RWPE1 (cell line): ENCODE measurements around the gene PRODH2.

Source experiments
- CTCF ChIA-PET: fragments of 350-600 bp; sonication (Branson Sonifier 250); formaldehyde crosslinking; extraction: SDS; loops from one replicate; lab custom pipeline; 2021; lab: Yijun Ruan, JAX
- POLR2A ChIA-PET: fragments of 400-600 bp; formaldehyde crosslinking; extraction: SDS; loops from one replicate; lab custom pipeline; 2020; ENCODE audit warnings: antibody characterized with exemption; ENCODE audit not compliant: low non-redundant PET; lab: Yijun Ruan, JAX
- DNase-seq: peaks from one replicate; pipeline ENCODE4 v3.0.0; 2012; ENCODE audit warnings: low spot score
- H3K27ac ChIP-seq: fragments of 450-650 bp; 2 replicates; pipeline ENCODE4 v1.5.1; 2017
- CTCF ChIP-seq: fragments of 450-650 bp; conservative IDR thresholded peaks from 2 replicates; pipeline ENCODE4 v1.5.1; 2017; ENCODE audit warnings: low read depth, mild to moderate bottlenecking

Gene PRODH2

GRCh38 chr19:35812220-35813042 is at the start of gene PRODH2:
PRODH2 (minus strand) TSS chr19:35812845; CDS start chr19:35812805, 40 bp downstream.
- ChIA-PET POLR2A (no interaction called here), CTCF (no interaction called here)
- H3K27ac ChIP-seq = no peak within 1 kb of the TSS
- TF ChIP-seq CTCF = no peak
- DNase-seq = no peak

GRCh38 chr19:35861640-35862160 is 49.1 kb upstream of the PRODH2 start:
- no peak for TF ChIP-seq CTCF
- DNase-seq = no peak
- no peak overlapping the region for H3K27ac ChIP-seq
- ChIA-PET POLR2A (no interaction called here), CTCF (no interaction called here)

- CTCF ChIA-PET = no interaction called here
- DNase-seq = no peak
- POLR2A ChIA-PET = no interaction called here
- no peak overlapping the region for H3K27ac ChIP-seq
- TF ChIP-seq CTCF = no peak
Measured at GRCh38 chr19:35860818-35861639, 48.4 kb upstream of the PRODH2 start.

- DNase-seq = no peak
- CTCF ChIA-PET = no interaction called here
- POLR2A ChIA-PET = no interaction called here
- H3K27ac ChIP-seq = no peak overlapping the region
- TF ChIP-seq CTCF = no peak
Measured at GRCh38 chr19:35860436-35860817, 47.8 kb upstream of the PRODH2 start.

GRCh38 chr19:35859414-35859813 is 46.8 kb upstream of the PRODH2 start:
- CTCF ChIA-PET = no interaction called here
- no peak for TF ChIP-seq CTCF
- no peak overlapping the region for H3K27ac ChIP-seq
- POLR2A ChIA-PET = no interaction called here
- DNase-seq = no peak

- ChIA-PET POLR2A (no interaction called here), CTCF (no interaction called here)
- no peak overlapping the region for H3K27ac ChIP-seq
- TF ChIP-seq CTCF = no peak
- no peak for DNase-seq
Measured at GRCh38 chr19:35858311-35858710, 45.7 kb upstream of the PRODH2 start.
